A549 (cell line): Measurements from ENCODE around the gene SCIN. TPM values are rescaled to one million over a fixed set of nuclear protein-coding genes. Genes with fewer than 3 reads are reported as not detected.

ENCODE experiments used
- ATAC-seq, 2 experiments: fragments of 200-7000 bp in 1 of 2; fragments of >200 bp in 1 of 2; cut with Nextera tagmentation in 1 of 2; cut with Tn5 transposase in 1 of 2; 3 replicates each; pipeline versions ENCODE4 v1.8.0 to v1.9.1; 2018 to 2020; ENCODE audit warnings: mild to moderate bottlenecking in 1 of 2, moderate library complexity in 1 of 2
- CTCF ChIA-PET: fragments of 300-600 bp; sonication (Branson Sonifier 250); formaldehyde crosslinking; extraction: SDS; loops from one replicate; lab custom pipeline; 2021; ENCODE audit warnings: antibody characterized with exemption, inconsistent platforms; lab: Yijun Ruan, JAX
- POLR2A ChIA-PET: fragments of 350-600 bp; formaldehyde crosslinking; extraction: SDS; loops from one replicate; lab custom pipeline; 2021; ENCODE audit warnings: antibody characterized with exemption, inconsistent platforms; lab: Yijun Ruan, JAX
- DNase-seq, 2 experiments: peaks; one replicate each; pipeline versions ENCODE4 v3.0.0 to v3.0.0-alpha.2; 2011 to 2016; ENCODE audit warnings: low read depth in 1 of 2, low spot score in 1 of 2
- FAIRE-seq: peaks from 2 replicates; lab custom pipeline; 2011; peaks lifted over from hg19 to GRCh38; lab: Jason Lieb, UNC
- H3K27ac ChIP-seq, 2 experiments: fragments of >200 bp; sonication (Bioruptor Twin); formaldehyde crosslinking; 3 replicates each; pipeline ENCODE4 v1.5.1; 2016 to 2017
- H3K4me1 ChIP-seq: fragments of >200 bp; sonication (Bioruptor Twin); formaldehyde crosslinking; 3 replicates; pipeline ENCODE4 v1.6.1; 2016
- H3K4me2 ChIP-seq: fragments of >200 bp; sonication (Bioruptor Twin); formaldehyde crosslinking; 3 replicates; pipeline ENCODE4 v1.6.1; 2016
- H3K4me3 ChIP-seq: fragments of >200 bp; sonication (Bioruptor Twin); formaldehyde crosslinking; 3 replicates; pipeline ENCODE4 v1.5.1; 2016
- H3K9me3 ChIP-seq: fragments of >200 bp; sonication (Bioruptor Twin); formaldehyde crosslinking; 3 replicates; pipeline ENCODE4 v1.6.1; 2016
- ATOH8 ChIP-seq: fragments of 250-450 bp; sonication (Bioruptor Pico); IDR thresholded peaks from 2 replicates; pipeline ENCODE4 v1.5.0; 2020; ENCODE audit warnings: low read depth, mild to moderate bottlenecking, moderate library complexity
- BHLHE40 ChIP-seq: IDR thresholded peaks from 2 replicates; pipeline ENCODE4 v1.6.1; 2012; ENCODE audit warnings: low read depth, low read length, inconsistent platforms
- CBX8 ChIP-seq: fragments of 200-600 bp; sonication (generic); IDR thresholded peaks from 2 replicates; pipeline ENCODE4 v1.6.1; 2016
- E2F6 ChIP-seq: IDR thresholded peaks from 2 replicates; pipeline ENCODE4 v1.6.1; 2012; ENCODE audit warnings: low read depth, borderline replicate concordance
- EHF ChIP-seq: fragments of 250-450 bp; sonication (Bioruptor Pico); IDR thresholded peaks from 2 replicates; pipeline ENCODE4 v1.5.0; 2020; ENCODE audit warnings: mild to moderate bottlenecking
- ESRRA ChIP-seq: fragments of 150-350 bp; IDR thresholded peaks from 2 replicates; pipeline ENCODE4 v1.6.1; 2014; ENCODE audit warnings: mild to moderate bottlenecking, low read length, borderline replicate concordance
- FOXS1 ChIP-seq: fragments of 250-450 bp; sonication (Bioruptor Pico); IDR thresholded peaks from 2 replicates; pipeline ENCODE4 v1.5.0; 2020; ENCODE audit warnings: mild to moderate bottlenecking, moderate library complexity
- HDAC2 ChIP-seq: fragments of 200-600 bp; sonication (generic); IDR thresholded peaks from 2 replicates; pipeline ENCODE4 v1.6.1; 2016
- HMGXB4 ChIP-seq: fragments of 250-450 bp; sonication (Bioruptor Pico); IDR thresholded peaks from 2 replicates; pipeline ENCODE4 v1.5.0; 2021; ENCODE audit warnings: mild to moderate bottlenecking, moderate library complexity, borderline replicate concordance
- HOXB5 ChIP-seq: fragments of 250-450 bp; sonication (Bioruptor Pico); IDR thresholded peaks from 2 replicates; pipeline ENCODE4 v1.5.0; 2020; ENCODE audit warnings: mild to moderate bottlenecking, moderate library complexity
- JUNB ChIP-seq: fragments of >200 bp; sonication (Bioruptor Twin); formaldehyde crosslinking; IDR thresholded peaks from 2 replicates; pipeline ENCODE4 v1.6.1; 2016
- KDM5A ChIP-seq: fragments of 200-600 bp; sonication (generic); IDR thresholded peaks from 2 replicates; pipeline ENCODE4 v1.6.1; 2016; ENCODE audit warnings: antibody characterized with exemption, mild to moderate bottlenecking
- MAFK ChIP-seq: fragments of 450-650 bp; IDR thresholded peaks from 2 replicates; pipeline ENCODE4 v1.6.1; 2014; ENCODE audit not compliant: partially characterized antibody
- MAZ ChIP-seq: fragments of 150-350 bp; IDR thresholded peaks from 2 replicates; pipeline ENCODE4 v1.6.1; 2014; ENCODE audit warnings: antibody characterized with exemption, low read depth, low read length, borderline replicate concordance
- MYC ChIP-seq: IDR thresholded peaks from 2 replicates; pipeline ENCODE4 v1.6.1; 2012; ENCODE audit warnings: mild to moderate bottlenecking, inconsistent platforms, low read length, improper control_type of control experiment, borderline replicate concordance
- NPAS2 ChIP-seq: fragments of 250-450 bp; sonication (Bioruptor Pico); IDR thresholded peaks from 2 replicates; pipeline ENCODE4 v1.8.0; 2022; ENCODE audit warnings: mild to moderate bottlenecking, moderate library complexity, borderline replicate concordance
- NR3C1 ChIP-seq: fragments of >200 bp; sonication (Bioruptor Twin); formaldehyde crosslinking; IDR thresholded peaks from 3 replicates; pipeline ENCODE4 v1.6.1; 2017
- PHF8 ChIP-seq: fragments of 200-600 bp; sonication (generic); IDR thresholded peaks from 2 replicates; pipeline ENCODE4 v1.6.1; 2016; ENCODE audit warnings: low read depth, mild to moderate bottlenecking, antibody characterized with exemption, moderate library complexity, borderline replicate concordance
- POLR2AphosphoS2 ChIP-seq: conservative IDR thresholded peaks from 2 replicates; pipeline ENCODE4 v1.6.1; 2012; ENCODE audit warnings: low read length, improper control_type of control experiment, inconsistent platforms
- RARB ChIP-seq: fragments of 250-450 bp; sonication (Bioruptor Pico); IDR thresholded peaks from 2 replicates; pipeline ENCODE4 v1.8.0; 2021; ENCODE audit warnings: mild to moderate bottlenecking, moderate library complexity
- RCOR1 ChIP-seq: fragments of 150-350 bp; IDR thresholded peaks from 2 replicates; pipeline ENCODE4 v1.6.1; 2014; ENCODE audit warnings: antibody characterized with exemption, low read length, low read depth
- RFX5 ChIP-seq: fragments of 450-650 bp; IDR thresholded peaks from 2 replicates; pipeline ENCODE4 v1.7.1; 2014; ENCODE audit warnings: antibody characterized with exemption, mild to moderate bottlenecking, moderate library complexity
- TP53 ChIP-seq: fragments of 250-450 bp; sonication (Bioruptor Pico); IDR thresholded peaks from 2 replicates; pipeline ENCODE4 v1.5.0; 2021; ENCODE audit warnings: mild to moderate bottlenecking, moderate library complexity
- ZC3H11A ChIP-seq: fragments of 450-650 bp; IDR thresholded peaks from 2 replicates; pipeline ENCODE4 v1.6.1; 2014; ENCODE audit warnings: antibody characterized with exemption, mild to moderate bottlenecking
- ZFP36 ChIP-seq: fragments of 450-650 bp; IDR thresholded peaks from 2 replicates; pipeline ENCODE4 v1.6.1; 2014; ENCODE audit warnings: borderline replicate concordance; ENCODE audit not compliant: partially characterized antibody
- WGBS: methylation state at CpG from one replicate; pipeline ENCODE4 v1.1.6; 2017; ENCODE audit errors: missing lambda C conversion rate; 5-methylcytosine and 5-hydroxymethylcytosine counted together
- polyA plus RNA-seq, 4 experiments: library from polyadenylated mRNA; depleted of rRNA in 3 of 4; stranded (reverse); fragments of >200 nt; fragmentation: RNase III in 1 of 4; extraction: RNeasy Plus Mini Kit Qiagen cat#74134 plus additional on column Dnase treatment in 1 of 4; gene quantifications; 2 replicates in 3 of 4; 3 replicates in 1 of 4; pipeline ENCODE4 v1.2.3, GENCODE V29; 2011 to 2017
- TF ChIP-seq, protein P1 (sequence below): fragments of >200 bp; sonication (Bioruptor Twin); formaldehyde crosslinking; IDR thresholded peaks from 2 replicates; pipeline ENCODE4 v1.6.1; 2016
- TF ChIP-seq, protein P2 (sequence below): fragments of >200 bp; sonication (Bioruptor Twin); formaldehyde crosslinking; IDR thresholded peaks from 3 replicates; pipeline ENCODE4 v1.5.1; 2016

Gene SCIN
- polyA plus RNA-seq, 2 of the 4 experiments (the other 2 are of a cell fraction), result 0.05 to 0.27 TPM

GRCh38 chr7:12539681-12540080 is 30.8 kb upstream of the SCIN start:
- no peak overlapping the region for H3K4me3 ChIP-seq
- POLR2A ChIA-PET, result no interaction called here
- DNase-seq, result no peak
- no peaks in the 10 kb centered on the region; the same call in 1 of the 3 replicates for H3K9me3 ChIP-seq
- ATAC-seq, result no peak
- peaks cover 6% of the 10 kb centered on the region; the same call in 2 of the 3 replicates for H3K4me1 ChIP-seq
- TF ChIP-seq NPAS2 (CRISPR knock-in tag) (no peak), HMGXB4 (CRISPR knock-in tag) (no peak), E2F6 (no peak), RARB (CRISPR knock-in tag) (no peak), BHLHE40 (no peak), ZC3H11A (no peak), HOXB5 (CRISPR knock-in tag) (no peak)
- TF ChIP-seq, protein P1, sequence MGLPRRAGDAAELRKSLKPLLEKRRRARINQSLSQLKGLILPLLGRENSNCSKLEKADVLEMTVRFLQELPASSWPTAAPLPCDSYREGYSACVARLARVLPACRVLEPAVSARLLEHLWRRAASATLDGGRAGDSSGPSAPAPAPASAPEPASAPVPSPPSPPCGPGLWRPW, result no peak
- no peak for FAIRE-seq
- no peak overlapping the region for H3K4me2 ChIP-seq
- H3K27ac ChIP-seq, result no peak overlapping the region
- CTCF ChIA-PET, result interaction anchor here (0.9 to 1.8 kb wide), 4 partner anchors 12 to 99 kb away, joined by 3 to 8 read pairs (median 4); no protein-coding TSS in a partner anchor

DNA sequence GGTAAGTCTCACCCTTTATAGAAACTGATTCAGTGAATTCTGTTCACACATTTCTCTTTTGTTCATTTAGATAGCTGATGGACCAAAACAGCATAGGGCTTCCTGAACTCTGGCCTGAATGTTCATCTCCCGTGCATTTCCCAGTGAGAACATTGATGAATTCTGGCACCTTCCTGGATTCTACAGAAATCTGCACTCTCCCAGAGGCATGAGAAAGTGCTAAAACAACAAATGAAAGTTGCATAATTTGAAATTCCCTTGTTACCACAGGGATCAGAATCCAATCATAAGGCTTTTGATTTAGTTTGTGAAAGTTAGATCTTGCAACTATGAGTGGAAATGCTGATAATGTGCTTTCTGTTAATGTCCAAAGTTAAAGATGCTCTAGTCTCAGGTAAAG is 29.7 kb upstream of the SCIN start:
- no peak for ATAC-seq
- no peak for DNase-seq
- CTCF ChIA-PET, result interaction anchor here (1.0 to 1.8 kb wide), 4 partner anchors 8 to 98 kb away, joined by 3 to 8 read pairs (median 4); no protein-coding TSS in a partner anchor

DNA sequence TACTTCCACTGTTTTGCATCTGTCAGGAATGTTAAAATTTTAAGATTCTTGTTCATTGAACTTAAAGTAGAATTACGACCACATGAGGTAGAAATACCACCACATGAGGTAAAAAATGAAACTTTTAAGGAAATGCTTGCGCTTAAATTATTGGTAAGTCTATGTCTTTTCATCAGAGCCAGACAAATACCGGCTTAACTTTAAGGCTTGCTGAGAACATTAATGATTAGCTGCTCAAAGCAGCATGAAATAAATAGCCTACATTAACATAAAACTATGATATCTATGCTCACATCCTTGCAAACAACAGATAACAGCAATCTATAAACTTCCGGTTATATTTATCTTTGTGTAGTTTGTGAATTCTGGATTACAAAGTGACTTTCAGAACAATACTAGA is 26.9 kb upstream of the SCIN start:
- TF ChIP-seq ATOH8 (CRISPR knock-in tag) (no peak), MYC (no peak), CBX8 (no peak), TP53 (no peak), RFX5 (no peak), NR3C1 (no peak), NPAS2 (CRISPR knock-in tag) (no peak), ZFP36 (no peak), PHF8 (no peak), MAFK (no peak), FOXS1 (CRISPR knock-in tag) (no peak), MAZ (no peak), EHF (CRISPR knock-in tag) (no peak), ESRRA (no peak), RCOR1 (no peak), HDAC2 (no peak), POLR2AphosphoS2 (no peak)
- TF ChIP-seq, protein P2, sequence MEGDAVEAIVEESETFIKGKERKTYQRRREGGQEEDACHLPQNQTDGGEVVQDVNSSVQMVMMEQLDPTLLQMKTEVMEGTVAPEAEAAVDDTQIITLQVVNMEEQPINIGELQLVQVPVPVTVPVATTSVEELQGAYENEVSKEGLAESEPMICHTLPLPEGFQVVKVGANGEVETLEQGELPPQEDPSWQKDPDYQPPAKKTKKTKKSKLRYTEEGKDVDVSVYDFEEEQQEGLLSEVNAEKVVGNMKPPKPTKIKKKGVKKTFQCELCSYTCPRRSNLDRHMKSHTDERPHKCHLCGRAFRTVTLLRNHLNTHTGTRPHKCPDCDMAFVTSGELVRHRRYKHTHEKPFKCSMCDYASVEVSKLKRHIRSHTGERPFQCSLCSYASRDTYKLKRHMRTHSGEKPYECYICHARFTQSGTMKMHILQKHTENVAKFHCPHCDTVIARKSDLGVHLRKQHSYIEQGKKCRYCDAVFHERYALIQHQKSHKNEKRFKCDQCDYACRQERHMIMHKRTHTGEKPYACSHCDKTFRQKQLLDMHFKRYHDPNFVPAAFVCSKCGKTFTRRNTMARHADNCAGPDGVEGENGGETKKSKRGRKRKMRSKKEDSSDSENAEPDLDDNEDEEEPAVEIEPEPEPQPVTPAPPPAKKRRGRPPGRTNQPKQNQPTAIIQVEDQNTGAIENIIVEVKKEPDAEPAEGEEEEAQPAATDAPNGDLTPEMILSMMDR, result no peak
- TF ChIP-seq, all 56 proteins: peak for 0
- DNase-seq, result no peak
- no peak for FAIRE-seq
- no peak overlapping the region for H3K27ac ChIP-seq
- no peak for ATAC-seq
- H3K9me3 ChIP-seq, result no peaks in the 10 kb centered on the region
- no peak overlapping the region for H3K4me3 ChIP-seq
- ChIA-PET CTCF (no interaction called here), POLR2A (no interaction called here)
- WGBS, result 69% methylated on average over 4 of the region's 4 CpGs
- no peak overlapping the region for H3K4me2 ChIP-seq
- H3K4me1 ChIP-seq, result peaks cover 13% of the 10 kb centered on the region

More for the DNA sequence above, 29.7 kb upstream of the SCIN start:
- H3K27ac ChIP-seq, result no peak overlapping the region
- WGBS, result 75% methylated on average over 1 of the region's 1 CpG
- POLR2A ChIA-PET, result no interaction called here
- no peaks in the 10 kb centered on the region; the same call in 2 of the 3 replicates for H3K9me3 ChIP-seq
- no peak overlapping the region for H3K4me3 ChIP-seq
- H3K4me2 ChIP-seq, result no peak overlapping the region
- TF ChIP-seq KDM5A (no peak), EHF (CRISPR knock-in tag) (no peak), JUNB (no peak)
- no peak for FAIRE-seq
- H3K4me1 ChIP-seq, result peaks cover 13% of the 10 kb centered on the region
